Gastroesophageal sphincter (tissue), 4 donors: Measurements from ENCODE around the gene USP43. TPM values are rescaled to one million over a fixed set of nuclear protein-coding genes. Genes with fewer than 3 reads are reported as not detected.

Experiments used
- ATAC-seq: fragments of 150-250 bp; one replicate; pipeline ENCODE4 v1.9.1; 2016; ENCODE audit warnings: mild to moderate bottlenecking, moderate library complexity
- H3K27ac ChIP-seq, 4 donors: fragments of 200-600 bp; sonication (generic) in 3 of 4; 1 replicate in 3 of 4; 2 replicates in 1 of 4; pipeline ENCODE4 v1.5.1; 2016 to 2019
- H3K27me3 ChIP-seq: fragments of 200-600 bp; sonication (generic); one replicate; pipeline ENCODE4 v1.5.1; 2019
- H3K36me3 ChIP-seq, 2 donors: fragments of 200-600 bp; sonication (generic); one replicate each; pipeline ENCODE4 v1.5.1; 2019; ENCODE audit warnings: control low read depth in 1 of 2
- H3K4me1 ChIP-seq, 3 donors: fragments of 200-600 bp; sonication (generic); 1 replicate in 2 of 3; 2 replicates in 1 of 3; pipeline ENCODE4 v1.5.1; 2016 to 2019; ENCODE audit warnings: control low read depth in 2 of 3
- H3K4me3 ChIP-seq, 2 donors: fragments of 200-600 bp; sonication (generic); one replicate each; pipeline ENCODE4 v1.5.1; 2019; ENCODE audit warnings: mild to moderate bottlenecking in 1 of 2, moderate library complexity in 1 of 2
- H3K9me3 ChIP-seq, 3 donors: fragments of 200-600 bp; sonication (generic); one replicate each; pipeline ENCODE4 v1.5.1; 2017 to 2019; ENCODE audit warnings: control low read depth in 2 of 3
- EP300 ChIP-seq: sonication (generic); formaldehyde crosslinking; IDR thresholded peaks from one replicate; pipeline ENCODE4 v1.6.1; 2017; ENCODE audit warnings: antibody characterized with exemption, mild to moderate bottlenecking
- POLR2A ChIP-seq, 2 donors: fragments of 450-650 bp; IDR thresholded peaks; one replicate each; pipeline ENCODE4 v1.6.1; 2017; ENCODE audit warnings: antibody characterized with exemption in 2 of 2, mild to moderate bottlenecking in 2 of 2, moderate library complexity in 1 of 2
- POLR2AphosphoS5 ChIP-seq: sonication (generic); formaldehyde crosslinking; IDR thresholded peaks from one replicate; pipeline ENCODE4 v1.6.1; 2017; ENCODE audit warnings: antibody characterized with exemption
- WGBS, 2 donors: methylation state at CpG; one replicate each; pipeline ENCODE4 v1.1.5; 2018; ENCODE audit warnings: low coverage in 1 of 2; 5-methylcytosine and 5-hydroxymethylcytosine counted together
- total RNA-seq, 4 donors: library from RNA; depleted of rRNA; stranded (reverse); fragments of >200 nt; gene quantifications; one replicate each; pipeline ENCODE4 v1.1.0, GENCODE V29; 2016
- TF ChIP-seq, protein P1 (sequence below), 4 experiments: fragments of 200-600 bp in 2 of 4; fragments of 450-650 bp in 2 of 4; sonication (generic) in 1 of 4; IDR thresholded peaks; one replicate each; pipeline ENCODE4 v1.5.1; 2017 to 2019; ENCODE audit warnings: antibody characterized with exemption in 4 of 4, mild to moderate bottlenecking in 2 of 4, moderate library complexity in 2 of 4

Gene USP43
- total RNA-seq, 4 donors from 2014 or later = 0.17 to 0.27 TPM; not detected in 2

DNA sequence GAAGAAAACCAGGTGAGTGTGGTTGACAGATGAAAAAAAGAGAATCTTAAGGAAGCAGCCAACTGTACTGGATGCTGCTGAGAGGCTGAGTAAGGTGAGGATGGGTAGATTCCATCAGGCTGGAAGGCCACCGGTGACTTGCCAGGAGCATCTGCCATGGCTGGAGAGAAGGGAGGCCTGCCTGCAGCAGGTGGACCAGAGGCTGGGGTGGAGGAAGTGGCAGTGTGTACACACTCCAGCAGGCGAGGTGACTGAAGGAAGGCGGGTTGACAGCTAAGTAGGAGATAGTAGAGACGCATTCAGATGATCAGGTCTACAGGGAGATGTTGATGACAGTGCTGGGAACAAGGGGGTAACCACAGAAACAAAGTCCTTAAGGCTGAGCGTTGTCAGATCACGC, 69.5 kb downstream of the USP43 start:
- no peaks in the 10 kb centered on the region for H3K36me3 ChIP-seq
- no peak for TF ChIP-seq POLR2AphosphoS5
- TF ChIP-seq, protein P1, sequence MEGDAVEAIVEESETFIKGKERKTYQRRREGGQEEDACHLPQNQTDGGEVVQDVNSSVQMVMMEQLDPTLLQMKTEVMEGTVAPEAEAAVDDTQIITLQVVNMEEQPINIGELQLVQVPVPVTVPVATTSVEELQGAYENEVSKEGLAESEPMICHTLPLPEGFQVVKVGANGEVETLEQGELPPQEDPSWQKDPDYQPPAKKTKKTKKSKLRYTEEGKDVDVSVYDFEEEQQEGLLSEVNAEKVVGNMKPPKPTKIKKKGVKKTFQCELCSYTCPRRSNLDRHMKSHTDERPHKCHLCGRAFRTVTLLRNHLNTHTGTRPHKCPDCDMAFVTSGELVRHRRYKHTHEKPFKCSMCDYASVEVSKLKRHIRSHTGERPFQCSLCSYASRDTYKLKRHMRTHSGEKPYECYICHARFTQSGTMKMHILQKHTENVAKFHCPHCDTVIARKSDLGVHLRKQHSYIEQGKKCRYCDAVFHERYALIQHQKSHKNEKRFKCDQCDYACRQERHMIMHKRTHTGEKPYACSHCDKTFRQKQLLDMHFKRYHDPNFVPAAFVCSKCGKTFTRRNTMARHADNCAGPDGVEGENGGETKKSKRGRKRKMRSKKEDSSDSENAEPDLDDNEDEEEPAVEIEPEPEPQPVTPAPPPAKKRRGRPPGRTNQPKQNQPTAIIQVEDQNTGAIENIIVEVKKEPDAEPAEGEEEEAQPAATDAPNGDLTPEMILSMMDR (IDR thresholded peaks at IDR 0.05) = no peak
- TF ChIP-seq POLR2A (IDR thresholded peaks at IDR 0.05) = no peak
- TF ChIP-seq EP300 = no peak
- no peaks in the 10 kb centered on the region for H3K4me1 ChIP-seq
- peaks cover 0 to 12% (median 0%) of the 10 kb centered on the region in 3 donors for H3K9me3 ChIP-seq
- no peak overlapping the region for H3K4me3 ChIP-seq
- 86 to 93% methylated on average over 5 to 6 of the region's 6 CpGs for WGBS, 2 donors
- ATAC-seq = no peak
- H3K27me3 ChIP-seq = peaks cover 4% of the 10 kb centered on the region
- no peak overlapping the region for H3K27ac ChIP-seq

DNA sequence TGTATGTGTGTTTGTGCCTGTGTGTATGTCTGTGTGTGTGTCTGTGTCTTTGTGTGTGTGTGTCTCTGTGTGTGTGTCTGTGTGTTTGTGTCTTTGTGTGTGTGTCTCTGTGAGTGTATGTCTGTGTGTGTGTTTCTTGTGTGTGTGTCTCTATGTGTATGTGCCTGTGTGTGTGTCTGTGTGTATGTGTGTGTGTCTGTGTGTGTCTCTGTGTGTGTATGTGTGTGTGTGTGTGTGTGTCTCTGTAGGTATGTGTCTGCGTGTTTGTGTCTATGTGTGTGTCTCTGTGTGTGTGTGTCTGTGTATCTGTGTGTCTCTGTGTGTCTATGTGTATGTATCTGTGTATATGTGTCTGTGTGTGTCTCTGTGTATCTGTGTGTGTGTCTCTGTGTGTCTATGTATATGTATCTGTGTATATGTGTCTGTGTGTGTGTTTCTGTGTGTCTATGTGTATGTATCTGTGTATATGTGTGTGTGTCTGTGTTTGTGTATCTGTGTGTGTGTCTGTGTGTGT, 70.2 kb downstream of the USP43 start:
- no peak overlapping the region for H3K4me3 ChIP-seq
- H3K27ac ChIP-seq = no peak overlapping the region
- no peak for TF ChIP-seq EP300
- TF ChIP-seq, protein P1 (IDR thresholded peaks at IDR 0.05) = no peak
- no peaks in the 10 kb centered on the region for H3K4me1 ChIP-seq
- no peak for ATAC-seq
- H3K9me3 ChIP-seq = peaks cover 0 to 12% (median 0%) of the 10 kb centered on the region in 3 donors
- peaks cover 4% of the 10 kb centered on the region for H3K27me3 ChIP-seq
- 60 to 100% methylated on average over 1 of the region's 1 CpG for WGBS, 2 donors
- H3K36me3 ChIP-seq = no peaks in the 10 kb centered on the region

DNA sequence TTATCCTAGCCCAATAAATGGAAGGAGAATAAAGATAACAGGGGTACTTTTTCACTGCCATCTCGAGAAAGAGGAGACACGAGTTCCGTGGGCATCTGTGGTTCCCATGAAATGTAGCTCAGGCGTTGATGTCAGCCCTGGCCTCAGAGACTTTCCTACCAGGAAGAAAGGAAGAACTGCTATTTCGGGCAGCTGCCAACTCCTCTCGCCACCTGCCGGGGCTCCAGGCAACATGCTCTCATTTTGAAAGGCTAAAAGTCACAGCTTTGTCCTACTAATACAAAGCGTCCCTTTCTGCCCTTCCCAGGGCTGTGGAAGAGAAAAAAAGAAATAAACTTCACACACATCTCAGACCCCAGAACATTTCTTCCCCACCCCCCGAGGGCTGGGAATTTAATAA, 80.3 kb downstream of the USP43 start:
- H3K4me1 ChIP-seq = no peaks in the 10 kb centered on the region
- no peak overlapping the region for H3K4me3 ChIP-seq
- peaks cover 22% of the 10 kb centered on the region for H3K27me3 ChIP-seq
- TF ChIP-seq POLR2AphosphoS5 (no peak), EP300 (no peak), POLR2A (IDR thresholded peaks at IDR 0.05) (no peak)
- TF ChIP-seq, protein P1 (IDR thresholded peaks at IDR 0.05) = no peak
- no peak overlapping the region for H3K27ac ChIP-seq
- H3K36me3 ChIP-seq = no peaks in the 10 kb centered on the region
- H3K9me3 ChIP-seq = no peaks in the 10 kb centered on the region
- no peak for ATAC-seq
- WGBS, 2 donors = 54 to 57% methylated on average over 1 to 9 of the region's 9 CpGs

GRCh38 chr17:9726291-9726690, 81.0 kb downstream of the USP43 start:
- peaks cover 22% of the 10 kb centered on the region for H3K27me3 ChIP-seq
- TF ChIP-seq, protein P1 (IDR thresholded peaks at IDR 0.05) = no peak
- no peak for TF ChIP-seq POLR2AphosphoS5
- no peak for TF ChIP-seq EP300
- TF ChIP-seq POLR2A (IDR thresholded peaks at IDR 0.05) = no peak
- no peak for ATAC-seq
- WGBS, 2 donors = 63% methylated on average over 2 of the region's 6 CpGs; no CpG with 5 or more reads in 1 of the 2 donors
- H3K4me3 ChIP-seq = no peak overlapping the region
- H3K9me3 ChIP-seq = no peaks in the 10 kb centered on the region
- no peaks in the 10 kb centered on the region for H3K4me1 ChIP-seq
- H3K36me3 ChIP-seq = no peaks in the 10 kb centered on the region
- H3K27ac ChIP-seq = no peak overlapping the region

- WGBS, 2 donors = 88% methylated on average over 8 of the region's 18 CpGs; no CpG with 5 or more reads in 1 of the 2 donors
These were observed 82.7 kb downstream of the USP43 start for GRCh38 chr17:9728005-9728404.

More at GRCh38 chr17:9728005-9728404, 82.7 kb downstream of the USP43 start:
- Histone ChIP-seq H3K36me3 (no peaks in the 10 kb centered on the region), H3K4me1 (no peaks in the 10 kb centered on the region), H3K9me3 (no peaks in the 10 kb centered on the region), H3K27me3 (peaks cover 22% of the 10 kb centered on the region), H3K27ac (no peak overlapping the region), H3K4me3 (no peak overlapping the region)
- TF ChIP-seq EP300 (no peak), POLR2AphosphoS5 (no peak), POLR2A (IDR thresholded peaks at IDR 0.05) (no peak)
- TF ChIP-seq, protein P1 (IDR thresholded peaks at IDR 0.05) = no peak
- ATAC-seq = no peak
